Loucy (cell line): ENCODE data around the gene RAMACL.

Experiments
- H2AFZ ChIP-seq: fragments of 200-600 bp; sonication (generic); 2 replicates; pipeline ENCODE4 v1.6.0; 2016; ENCODE audit warnings: antibody characterized with exemption, mild to moderate bottlenecking, low read length, moderate library complexity
- H3F3A ChIP-seq: fragments of 200-600 bp; 2 replicates; pipeline ENCODE4 v1.6.0; 2016; ENCODE audit warnings: antibody characterized with exemption, low read depth, mild to moderate bottlenecking
- H3K27me3 ChIP-seq: fragments of 200-600 bp; sonication (generic); 2 replicates; pipeline ENCODE4 v1.6.1; 2014; ENCODE audit warnings: low read length, mild to moderate bottlenecking; ENCODE audit not compliant: insufficient read depth, poor library complexity, severe bottlenecking
- H3K36me3 ChIP-seq: fragments of 200-600 bp; sonication (generic); 2 replicates; pipeline ENCODE4 v1.6.1; 2016; ENCODE audit warnings: low read length; ENCODE audit not compliant: insufficient read depth
- H3K4me1 ChIP-seq: fragments of 200-600 bp; sonication (generic); 2 replicates; pipeline ENCODE4 v1.5.1; 2014; ENCODE audit warnings: low read length, mild to moderate bottlenecking; ENCODE audit not compliant: insufficient read depth, poor library complexity, severe bottlenecking
- H3K4me2 ChIP-seq: fragments of 200-600 bp; sonication (generic); 2 replicates; pipeline ENCODE4 v1.6.0; 2014; ENCODE audit warnings: antibody characterized with exemption, low read length, low read depth, mild to moderate bottlenecking; ENCODE audit not compliant: poor library complexity, severe bottlenecking
- H3K4me3 ChIP-seq: fragments of 200-600 bp; sonication (generic); 2 replicates; pipeline ENCODE4 v1.5.1; 2014; ENCODE audit warnings: low read length, mild to moderate bottlenecking, mixed read lengths; ENCODE audit not compliant: poor library complexity, severe bottlenecking
- H3K79me2 ChIP-seq: fragments of 200-600 bp; sonication (generic); 2 replicates; pipeline ENCODE4 v1.6.1; 2014; ENCODE audit warnings: low read length; ENCODE audit not compliant: insufficient read depth
- H3K9ac ChIP-seq: fragments of 200-600 bp; sonication (generic); 2 replicates; pipeline ENCODE4 v1.6.0; 2014; ENCODE audit warnings: mild to moderate bottlenecking, low read depth, low read length, moderate library complexity; ENCODE audit not compliant: poor library complexity, severe bottlenecking
- H3K9me2 ChIP-seq: fragments of 200-600 bp; sonication (generic); replicated peaks from 2 replicates; pipeline ENCODE4 v1.6.1; 2016; ENCODE audit warnings: low read depth, low read length, mixed read lengths
- H3K9me3 ChIP-seq: fragments of 200-600 bp; sonication (generic); 2 replicates; pipeline ENCODE4 v1.6.1; 2014; ENCODE audit warnings: mild to moderate bottlenecking, antibody characterized with exemption, low read length, low read depth; ENCODE audit not compliant: insufficient read depth
- H4K20me1 ChIP-seq: fragments of 200-600 bp; sonication (generic); 2 replicates; pipeline ENCODE4 v1.6.0; 2014; ENCODE audit warnings: antibody characterized with exemption, low read length, mild to moderate bottlenecking; ENCODE audit not compliant: insufficient read depth, poor library complexity, severe bottlenecking
- EZH2phosphoT487 ChIP-seq: fragments of 200-600 bp; IDR thresholded peaks from 2 replicates; pipeline ENCODE4 v1.6.1; 2018; ENCODE audit warnings: antibody characterized with exemption, mild to moderate bottlenecking, moderate library complexity, borderline replicate concordance
- TF ChIP-seq, protein P1 (sequence below): fragments of 200-600 bp; sonication (generic); conservative IDR thresholded peaks from 2 replicates; pipeline ENCODE4 v1.5.1; 2014; ENCODE audit warnings: mild to moderate bottlenecking, antibody characterized with exemption, low read length

Gene RAMACL

DNA sequence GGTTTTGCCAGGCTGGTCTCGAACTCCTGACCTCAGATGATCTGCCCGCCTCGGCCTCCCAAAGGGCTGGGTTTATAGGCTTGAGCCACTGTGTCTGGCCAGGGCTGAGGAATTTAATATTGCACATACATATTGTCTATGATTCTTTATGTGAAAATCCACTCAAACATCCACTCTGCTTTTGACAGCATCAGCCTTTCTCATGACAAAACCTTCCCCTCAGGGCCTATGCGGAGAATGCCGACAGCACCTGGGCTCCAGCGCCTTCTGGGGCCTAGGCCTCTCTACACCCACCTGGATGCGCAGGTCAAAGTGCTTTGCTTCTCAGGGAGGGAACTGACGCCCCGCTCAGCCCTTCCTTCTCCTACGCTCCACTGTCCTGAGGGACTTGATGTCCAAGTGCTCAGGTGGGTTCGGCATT, 5.4 kb downstream of the RAMACL start:
- H3K9ac ChIP-seq = no peak overlapping the region

DNA sequence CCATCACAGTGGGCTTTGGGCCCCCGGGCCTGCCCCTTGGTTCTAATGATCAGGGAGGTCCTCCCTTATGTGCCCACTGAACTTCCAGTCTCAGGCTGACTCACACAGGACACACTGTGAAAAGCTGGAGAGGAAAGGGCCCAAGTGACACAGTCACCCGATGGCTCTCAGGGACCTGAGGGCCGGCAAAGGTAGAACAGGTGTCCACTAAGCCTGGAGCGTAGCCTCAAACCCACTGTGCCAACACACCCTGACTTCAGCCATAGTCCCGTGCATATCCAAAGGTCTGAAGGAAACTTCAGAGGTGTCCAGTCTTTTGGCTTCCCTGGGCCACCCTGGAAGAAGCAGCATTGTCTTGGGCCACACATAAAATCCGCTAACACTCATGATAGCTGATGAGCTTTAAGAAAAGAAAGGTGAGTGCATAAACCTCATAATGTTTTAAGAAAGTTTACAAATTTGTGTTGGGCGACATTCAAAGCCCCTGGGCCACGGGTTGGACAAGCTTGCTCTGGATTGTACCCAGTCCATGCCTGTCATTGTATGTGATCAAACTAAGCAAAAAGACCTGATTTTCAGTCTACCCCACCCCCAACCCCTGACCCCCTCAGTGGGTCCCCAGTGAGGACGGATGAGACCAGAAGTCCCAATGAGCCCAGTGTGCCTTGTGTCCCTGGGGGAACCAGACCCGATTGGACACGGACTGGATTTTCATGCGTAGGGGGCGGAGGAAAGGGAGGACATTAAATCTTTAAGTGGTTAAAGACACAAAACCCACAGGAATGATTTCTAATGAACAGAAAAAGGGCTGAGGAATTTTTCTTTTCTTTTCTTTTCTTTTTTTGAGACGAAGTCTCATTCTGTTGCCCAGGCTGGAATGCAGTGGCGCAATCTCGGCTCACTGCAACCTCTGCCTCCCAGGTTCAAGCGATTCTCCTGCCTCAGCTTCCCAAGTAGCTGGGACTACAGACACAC, 6.1 kb downstream of the RAMACL start:
- TF ChIP-seq EZH2phosphoT487 = no peak
- TF ChIP-seq, protein P1, sequence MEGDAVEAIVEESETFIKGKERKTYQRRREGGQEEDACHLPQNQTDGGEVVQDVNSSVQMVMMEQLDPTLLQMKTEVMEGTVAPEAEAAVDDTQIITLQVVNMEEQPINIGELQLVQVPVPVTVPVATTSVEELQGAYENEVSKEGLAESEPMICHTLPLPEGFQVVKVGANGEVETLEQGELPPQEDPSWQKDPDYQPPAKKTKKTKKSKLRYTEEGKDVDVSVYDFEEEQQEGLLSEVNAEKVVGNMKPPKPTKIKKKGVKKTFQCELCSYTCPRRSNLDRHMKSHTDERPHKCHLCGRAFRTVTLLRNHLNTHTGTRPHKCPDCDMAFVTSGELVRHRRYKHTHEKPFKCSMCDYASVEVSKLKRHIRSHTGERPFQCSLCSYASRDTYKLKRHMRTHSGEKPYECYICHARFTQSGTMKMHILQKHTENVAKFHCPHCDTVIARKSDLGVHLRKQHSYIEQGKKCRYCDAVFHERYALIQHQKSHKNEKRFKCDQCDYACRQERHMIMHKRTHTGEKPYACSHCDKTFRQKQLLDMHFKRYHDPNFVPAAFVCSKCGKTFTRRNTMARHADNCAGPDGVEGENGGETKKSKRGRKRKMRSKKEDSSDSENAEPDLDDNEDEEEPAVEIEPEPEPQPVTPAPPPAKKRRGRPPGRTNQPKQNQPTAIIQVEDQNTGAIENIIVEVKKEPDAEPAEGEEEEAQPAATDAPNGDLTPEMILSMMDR = no peak
- H3F3A ChIP-seq = no peaks in the 10 kb centered on the region
- H3K9me2 ChIP-seq = no peaks in the 10 kb centered on the region
- peaks cover 17% of the 10 kb centered on the region for H3K4me1 ChIP-seq
- no peak overlapping the region for H3K4me3 ChIP-seq
- peaks cover 4% of the 10 kb centered on the region; the same call in 1 of the 2 replicates for H3K9me3 ChIP-seq
- H3K9ac ChIP-seq = no peak overlapping the region
- no peaks in the 10 kb centered on the region for H3K27me3 ChIP-seq
- H3K79me2 ChIP-seq = no peaks in the 10 kb centered on the region
- no peaks in the 10 kb centered on the region for H4K20me1 ChIP-seq
- H3K4me2 ChIP-seq = no peak overlapping the region
- H3K36me3 ChIP-seq = no peaks in the 10 kb centered on the region
- H2AFZ ChIP-seq = no peak overlapping the region

More for the DNA sequence above, 5.4 kb downstream of the RAMACL start:
- H3K4me3 ChIP-seq = no peak overlapping the region
- H3F3A ChIP-seq = no peaks in the 10 kb centered on the region
- H3K4me2 ChIP-seq = no peak overlapping the region
- peaks cover 17% of the 10 kb centered on the region for H3K4me1 ChIP-seq
- no peak overlapping the region for H2AFZ ChIP-seq
- H3K79me2 ChIP-seq = no peaks in the 10 kb centered on the region
- H3K9me3 ChIP-seq = no peaks in the 10 kb centered on the region; the same call in 1 of the 2 replicates
- no peaks in the 10 kb centered on the region for H4K20me1 ChIP-seq
- no peaks in the 10 kb centered on the region for H3K27me3 ChIP-seq
- H3K36me3 ChIP-seq = no peaks in the 10 kb centered on the region
- no peaks in the 10 kb centered on the region for H3K9me2 ChIP-seq
- TF ChIP-seq, protein P1 = no peak
- no peak for TF ChIP-seq EZH2phosphoT487

DNA sequence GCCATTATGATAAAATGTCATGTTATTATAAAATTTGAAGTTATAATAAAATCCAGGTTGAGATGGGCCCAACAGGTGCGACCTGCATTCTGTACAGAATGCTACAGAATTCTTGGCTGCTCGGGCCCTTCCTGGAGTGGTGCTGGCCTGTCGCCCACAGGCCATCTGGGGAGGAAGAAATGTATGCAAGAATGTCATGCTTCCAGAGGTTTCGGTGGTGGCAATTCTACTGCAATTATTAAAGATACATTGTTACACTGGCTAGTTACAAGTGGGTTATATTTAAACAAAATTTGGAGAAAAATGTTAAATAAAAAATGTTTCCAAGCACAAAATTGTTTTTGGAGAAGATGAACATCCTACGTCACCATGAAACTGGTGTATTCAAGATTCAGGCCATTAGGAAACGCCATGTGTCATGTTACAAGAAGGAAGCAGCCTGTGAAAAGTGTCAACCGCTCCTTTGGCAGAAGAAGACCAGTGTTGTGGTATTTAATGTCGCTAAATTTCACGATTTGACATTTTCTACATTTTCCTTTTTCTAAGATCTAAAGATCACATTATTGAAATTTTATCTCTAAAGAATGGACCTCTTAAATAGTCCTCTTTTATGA, 7.1 kb downstream of the RAMACL start:
- TF ChIP-seq EZH2phosphoT487 = no peak
- TF ChIP-seq, protein P1 = no peak
- no peaks in the 10 kb centered on the region for H3K27me3 ChIP-seq
- H3K9me3 ChIP-seq = peaks cover 5% of the 10 kb centered on the region; the same call in 1 of the 2 replicates
- peaks cover 16% of the 10 kb centered on the region for H3K4me1 ChIP-seq
- no peak overlapping the region for H3K4me3 ChIP-seq
- no peaks in the 10 kb centered on the region for H3K9me2 ChIP-seq
- no peaks in the 10 kb centered on the region for H4K20me1 ChIP-seq
- H3K4me2 ChIP-seq = no peak overlapping the region
- no peak overlapping the region for H2AFZ ChIP-seq
- H3K36me3 ChIP-seq = no peaks in the 10 kb centered on the region
- H3K79me2 ChIP-seq = no peaks in the 10 kb centered on the region
- H3K9ac ChIP-seq = no peak overlapping the region
- H3F3A ChIP-seq = no peaks in the 10 kb centered on the region
